DMS 273 treated with DMSO at 0.1 percent for 48 hours (cell line): ENCODE measurements around the gene C1orf141.
"Not testable (repeated sequence)": the region's sequence is repeated elsewhere in the genome, so short reads cannot be mapped to it uniquely, and the experiment has no call there.

Experiments used
- DNase-seq: peaks from one replicate; lab custom pipeline; 2025; lab: John Stamatoyannopoulos, UW

The C1orf141 gene

GRCh38 chr1:67085326-67085725, 49.4 kb downstream of the C1orf141 start:
- no peak for DNase-seq

DNA sequence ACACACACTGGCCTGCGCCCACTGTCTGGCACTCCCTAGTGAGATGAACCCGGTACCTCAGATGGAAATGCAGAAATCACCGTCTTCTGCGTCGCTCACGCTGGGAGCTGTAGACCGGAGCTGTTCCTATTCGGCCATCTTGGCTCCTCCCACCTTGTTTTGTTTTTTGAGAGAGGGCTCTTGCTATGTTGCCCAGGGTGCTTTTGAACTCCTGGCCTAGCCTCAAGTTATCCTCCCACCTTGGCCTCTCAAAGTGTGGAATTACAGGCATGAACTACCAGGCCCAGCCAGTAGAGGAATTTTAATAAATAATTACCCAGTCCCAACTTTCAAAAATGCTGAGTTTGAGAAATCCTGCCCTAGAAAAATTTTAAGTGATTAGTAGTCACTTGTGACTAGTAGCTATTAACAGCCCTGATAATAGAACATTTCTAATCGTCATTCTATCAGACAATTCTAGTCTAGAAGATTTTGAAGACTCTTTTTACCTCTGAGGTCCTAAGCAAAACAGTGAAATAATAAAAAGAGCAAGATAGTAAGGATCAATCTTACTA, 49.9 kb downstream of the C1orf141 start:
- no peak for DNase-seq

DNA sequence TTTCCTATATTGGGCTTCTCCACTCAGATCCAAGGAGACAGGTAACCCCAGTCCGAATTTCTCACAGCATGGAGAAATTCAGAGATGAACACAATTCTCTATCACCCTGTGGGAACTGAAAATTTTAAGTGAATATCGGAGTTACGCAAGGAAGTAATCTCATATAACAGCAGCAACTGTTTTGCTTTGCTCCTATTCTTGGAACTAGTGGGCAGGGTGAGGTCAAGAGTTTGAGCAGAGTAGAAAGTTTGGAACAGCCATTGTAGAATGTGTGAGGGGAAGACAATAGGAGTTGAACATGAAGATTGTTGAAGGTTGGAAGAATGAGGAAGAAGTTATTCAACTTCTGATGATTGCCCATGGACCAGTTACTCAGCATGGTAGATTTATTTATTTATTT, 56.5 kb downstream of the C1orf141 start:
- no peak for DNase-seq

DNA sequence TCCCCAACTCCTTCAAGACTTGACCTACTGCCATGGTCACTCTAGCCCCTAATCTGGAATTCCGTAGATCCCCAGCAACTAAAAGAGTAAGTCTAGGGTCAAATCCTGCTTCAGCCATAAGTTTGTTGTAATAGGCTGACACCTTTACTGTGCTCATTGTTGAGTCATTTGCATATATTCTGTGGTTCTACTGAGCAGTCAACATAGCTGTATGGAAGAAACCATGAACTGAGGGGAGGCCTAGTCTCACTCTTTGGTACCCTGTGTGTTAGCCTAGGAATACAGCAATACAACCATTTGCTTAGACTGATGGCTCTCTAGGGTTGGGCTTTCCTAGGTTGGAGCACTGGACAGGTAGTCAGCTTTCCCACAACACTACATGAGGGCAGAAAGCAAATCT, 57.2 kb downstream of the C1orf141 start:
- no peak for DNase-seq

GRCh38 chr1:67072749-67073148, 62.0 kb downstream of the C1orf141 start:
- no peak for DNase-seq

DNA sequence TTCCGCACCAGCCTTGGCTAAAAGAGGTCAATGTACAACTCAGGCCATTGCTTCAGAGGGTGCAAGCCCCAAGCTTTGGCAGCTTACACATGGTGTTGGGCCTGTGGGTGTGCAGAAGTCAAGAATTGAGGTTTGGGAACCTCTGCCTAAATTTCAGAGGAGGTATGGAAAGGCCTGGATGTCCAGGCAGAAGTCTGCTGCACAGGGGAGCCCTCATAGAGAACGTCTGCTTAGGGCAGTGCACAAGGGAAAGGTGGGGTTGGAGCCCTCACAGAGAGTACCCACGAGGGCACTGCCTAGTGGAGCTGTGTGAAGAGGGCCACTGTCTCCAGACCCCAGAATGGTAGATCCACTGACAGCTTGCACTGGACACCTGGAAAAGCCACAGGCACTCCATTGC, 67.1 kb downstream of the C1orf141 start:
- DNase-seq: not testable (repeated sequence)

DNA sequence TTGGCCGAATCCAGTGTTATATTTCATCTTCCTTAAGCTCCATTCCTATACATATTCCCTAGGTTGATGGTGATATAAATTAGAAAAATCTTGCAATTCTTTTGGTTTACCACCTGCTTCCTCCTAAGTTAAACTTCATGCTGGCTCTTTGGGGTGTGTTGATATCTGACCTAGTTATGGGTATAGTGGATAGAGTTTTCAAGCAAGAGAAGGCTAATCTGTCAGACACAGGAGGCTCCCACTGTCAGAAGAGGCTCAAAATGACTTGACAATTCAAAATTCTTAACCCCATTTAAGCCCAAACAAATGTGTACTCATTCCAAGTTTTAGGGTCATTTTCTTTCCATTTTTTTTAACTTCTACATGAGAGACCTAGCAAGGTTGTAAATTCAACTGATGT, 72.4 kb downstream of the C1orf141 start:
- DNase-seq: no peak

GRCh38 chr1:67061266-67061665, 73.5 kb downstream of the C1orf141 start:
- no peak for DNase-seq

DNA sequence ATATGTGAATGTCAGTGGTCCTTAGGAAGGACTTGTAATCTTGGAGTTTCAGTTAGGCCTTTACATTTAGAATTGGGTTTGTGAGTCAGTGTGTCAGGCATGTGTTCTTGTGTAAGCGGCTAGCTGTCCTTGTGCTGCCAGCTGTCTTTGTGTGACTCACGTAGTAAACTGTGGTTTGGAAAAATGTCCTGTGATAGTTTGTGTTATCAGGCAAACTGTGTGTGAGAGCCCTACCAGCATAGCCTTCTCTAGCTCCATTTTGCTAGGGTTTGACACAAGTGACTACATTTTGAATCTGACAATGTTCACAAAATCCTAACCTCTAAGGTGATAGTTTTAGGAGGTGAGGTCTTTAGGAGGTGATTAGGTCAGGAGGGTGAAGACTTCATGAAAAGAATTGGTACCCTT, 74.0 kb downstream of the C1orf141 start:
- no peak for DNase-seq

DNA sequence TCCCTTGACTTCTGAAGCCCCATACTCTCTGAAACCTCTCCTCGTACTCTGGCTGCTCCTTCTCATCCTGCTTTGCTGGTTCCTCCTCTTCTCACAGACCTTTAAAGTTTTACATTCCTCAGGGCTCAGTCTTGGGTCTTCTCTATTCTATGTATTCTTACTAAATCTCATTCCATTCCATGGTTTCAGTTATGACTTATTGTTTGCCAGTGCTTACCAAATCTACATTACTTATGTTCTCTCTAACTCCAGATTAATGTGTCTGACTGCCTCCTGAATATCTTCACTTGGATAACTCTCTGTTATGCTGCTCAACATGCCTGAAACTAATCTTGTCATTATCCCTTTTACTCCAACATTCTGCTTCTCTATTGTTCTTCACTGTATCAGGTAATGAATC, 75.4 kb downstream of the C1orf141 start:
- DNase-seq: no peak

DNA sequence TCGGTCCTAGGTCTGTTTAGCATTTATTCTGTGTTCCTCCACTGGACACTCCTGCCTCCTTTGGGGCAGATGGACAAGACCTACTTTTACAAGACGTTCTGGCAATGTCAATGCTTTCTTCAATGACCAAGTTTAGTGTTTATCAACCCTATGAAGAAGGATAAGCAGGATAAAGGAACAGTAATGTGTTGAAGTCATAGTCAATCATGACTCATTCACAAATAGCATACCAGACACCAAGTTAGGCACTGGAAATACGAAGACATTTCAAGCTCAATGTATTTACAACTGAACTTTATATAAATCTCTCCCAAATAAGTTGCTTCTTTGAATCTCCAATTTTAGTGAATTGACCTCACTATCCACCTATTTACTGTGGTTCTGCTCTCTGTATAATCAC, 76.0 kb downstream of the C1orf141 start:
- DNase-seq: no peak

DNA sequence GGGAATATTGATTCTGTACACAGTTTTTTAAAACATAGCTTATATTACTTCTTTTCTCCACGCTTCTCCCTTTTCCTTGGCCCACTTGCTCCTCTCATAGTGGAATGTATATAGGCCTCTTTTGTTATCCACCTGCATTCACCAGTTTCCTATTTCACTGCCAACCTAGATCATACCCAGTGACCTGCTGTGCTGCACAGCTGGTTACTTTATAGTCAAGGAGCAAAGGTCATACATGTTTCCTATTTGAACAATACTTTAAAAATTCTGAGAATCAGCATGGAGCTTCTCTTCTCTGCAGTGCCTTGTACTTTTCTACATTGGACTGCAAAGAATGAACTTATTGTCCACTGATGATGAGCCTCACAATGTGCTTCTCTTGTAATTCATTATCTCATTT, 76.5 kb downstream of the C1orf141 start:
- no peak for DNase-seq

DNA sequence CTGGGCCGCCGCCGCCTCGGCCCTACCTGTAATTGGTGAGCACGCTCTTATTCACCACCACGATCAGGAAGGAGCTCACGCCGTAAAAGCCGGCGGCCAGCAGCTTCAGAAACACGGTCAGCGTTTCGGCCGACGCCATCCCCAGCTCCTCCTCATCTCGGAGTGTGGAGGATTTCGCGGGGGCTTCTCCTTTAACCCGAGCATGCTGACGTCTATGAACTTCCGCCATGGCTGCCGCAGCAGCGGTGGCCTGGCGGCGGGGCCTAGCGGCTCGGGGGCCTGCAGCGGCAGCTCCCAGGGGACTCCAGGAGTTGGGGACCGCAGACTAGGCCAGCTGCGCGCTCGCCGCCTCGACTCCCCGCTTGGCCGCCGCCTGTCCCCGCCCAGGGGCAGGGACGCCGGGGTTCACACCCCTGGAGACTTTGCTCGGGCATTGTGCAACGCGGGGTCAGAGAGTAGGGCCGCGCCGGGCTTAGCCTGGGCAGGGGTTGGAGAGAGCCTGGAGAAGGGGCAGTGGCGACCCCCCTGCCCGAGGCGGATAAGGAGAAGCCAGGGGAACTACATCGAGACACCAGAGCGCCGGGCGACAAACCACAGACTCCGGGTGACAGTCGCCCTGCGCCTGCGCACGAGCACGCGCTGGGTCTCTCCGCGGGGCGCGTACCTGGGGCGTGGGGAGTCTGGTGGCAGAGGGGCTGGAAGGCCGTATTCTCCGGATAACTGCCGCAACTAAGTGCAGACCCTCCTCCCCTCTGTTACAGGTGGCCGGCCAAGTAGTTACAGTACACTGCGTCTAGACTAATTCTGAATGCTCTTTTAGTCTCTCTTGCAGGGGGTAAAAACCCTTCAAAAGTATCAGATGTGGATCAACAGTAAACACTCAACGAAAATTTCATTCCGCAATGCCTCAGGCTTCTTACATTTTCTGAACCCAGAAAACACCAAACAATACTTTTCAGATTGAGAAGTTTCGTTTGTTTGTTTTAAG, 80.7 kb downstream of the C1orf141 start, which contains the start of gene SLC35D1:
Gene SLC35D1 (minus strand): TSS at position 364 of the 988 bp plus-strand sequence. CDS start 135 bp downstream, at position 229.
- DNase-seq: peak; percentile 40

GRCh38 chr1:67053535-67053784, 81.3 kb downstream of the C1orf141 start:
- DNase-seq: no peak

DNA sequence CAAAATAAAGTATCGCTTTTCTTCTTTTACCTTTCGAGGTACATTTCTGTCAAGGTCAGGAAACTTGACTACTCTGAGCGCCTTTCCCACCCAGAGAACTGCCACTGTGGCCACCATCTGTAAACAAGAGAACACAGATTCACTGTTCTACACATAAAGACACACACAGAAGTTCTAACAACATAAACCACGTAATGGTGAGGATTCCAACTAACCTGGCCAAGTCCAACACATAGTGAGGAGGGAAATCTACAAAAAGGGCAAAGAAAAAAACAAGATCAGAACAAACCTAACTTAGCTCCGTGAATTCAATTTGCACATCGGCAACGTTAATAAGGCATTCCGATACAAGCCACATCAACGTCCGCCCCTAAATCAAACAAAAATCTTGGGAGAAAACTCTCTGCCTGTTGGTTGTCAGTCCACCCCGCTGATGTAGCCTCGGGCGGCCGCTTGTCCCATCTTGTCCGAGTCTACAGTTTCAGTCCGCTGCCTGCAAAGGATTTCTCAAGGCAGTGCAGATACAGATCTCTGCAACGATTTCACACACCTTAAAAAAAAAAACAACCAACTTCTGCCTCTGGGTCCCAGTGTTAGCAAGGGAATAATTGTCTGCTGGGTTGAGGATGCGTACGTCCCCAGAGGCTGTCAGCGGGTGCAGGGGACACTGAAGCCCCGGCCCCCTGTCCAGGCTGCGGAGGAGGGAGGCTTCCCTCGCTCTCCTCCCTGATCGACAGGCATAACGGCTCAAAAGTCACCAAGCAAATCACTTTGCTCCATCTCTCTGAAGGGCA, 81.8 kb downstream of the C1orf141 start:
- no peak for DNase-seq

DNA sequence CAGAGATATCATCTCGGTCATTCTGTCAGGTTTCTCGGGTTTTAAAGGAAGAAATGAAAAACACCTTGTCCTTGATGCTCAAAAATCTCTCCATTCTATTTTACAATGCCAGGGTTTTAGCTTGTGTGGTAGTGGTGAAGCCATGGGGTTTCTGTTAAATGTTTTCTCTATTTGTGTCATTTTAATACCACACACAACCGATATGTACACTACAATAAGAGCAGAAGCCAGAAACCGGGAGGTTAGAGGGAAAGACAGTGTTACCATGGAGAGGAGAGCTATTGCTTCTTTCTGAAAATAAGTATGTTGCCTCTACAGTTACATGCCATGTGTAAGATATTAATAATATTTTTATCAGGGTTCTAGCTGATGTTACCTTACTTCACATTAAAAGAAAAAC, 83.6 kb downstream of the C1orf141 start:
- no peak for DNase-seq

DNA sequence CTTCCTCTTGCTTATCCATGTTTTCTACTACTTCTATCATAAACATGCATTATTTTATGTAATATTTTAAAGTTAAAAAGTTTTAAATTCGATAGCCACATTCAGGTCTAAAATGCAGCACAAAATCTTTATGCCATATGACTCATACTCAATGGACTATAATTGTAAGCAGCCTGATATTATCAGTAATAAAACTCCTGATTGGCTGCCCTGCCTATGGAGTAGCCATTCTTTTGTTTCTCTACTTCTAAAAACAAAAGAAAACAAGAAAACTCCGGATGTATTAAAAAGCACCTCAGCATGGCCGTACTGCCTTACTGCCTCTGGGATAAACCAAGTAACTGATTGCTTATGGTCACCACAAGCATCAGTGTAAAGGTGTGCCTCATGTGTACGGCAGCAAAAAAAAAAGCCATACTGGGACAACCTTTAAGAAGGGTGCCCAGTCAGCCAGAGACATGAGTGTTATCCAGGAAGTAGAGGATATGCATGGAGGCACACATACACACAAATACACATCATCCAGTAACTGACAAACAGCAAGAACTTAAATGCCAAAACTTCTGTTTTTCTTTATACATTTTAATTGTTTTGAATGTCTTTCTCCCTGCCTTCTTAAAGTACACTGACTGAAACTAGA, 90.0 kb downstream of the C1orf141 start:
- DNase-seq: no peak

DNA sequence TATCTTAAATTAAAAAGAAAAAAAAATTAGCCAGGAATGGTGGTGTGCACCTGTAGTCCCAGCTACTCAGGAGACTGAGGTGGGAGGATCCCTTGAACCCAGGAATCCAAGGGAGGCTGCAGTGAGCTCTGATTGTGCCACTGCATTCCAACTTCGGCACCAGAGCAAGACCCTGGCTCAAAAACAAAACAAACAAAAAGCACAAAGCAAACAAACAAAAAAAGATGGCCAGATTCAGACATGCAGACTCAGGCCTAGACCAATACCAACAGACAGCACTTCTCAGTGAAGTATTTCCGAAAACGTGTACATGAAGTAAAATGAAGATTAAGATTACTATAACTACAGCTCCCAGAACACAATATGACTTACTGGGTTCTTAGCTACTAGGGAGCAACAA, 91.4 kb downstream of the C1orf141 start:
- DNase-seq: no peak
